ENCODE results near the gene FAM25G.
"Not testable (repeated sequence)": the region's sequence is repeated elsewhere in the genome, so short reads cannot be mapped to it uniquely, and the experiment has no call there.

FAM25G gene

GRCh38 chr10:47462577-47463358, 28.7 kb downstream of the FAM25G start:
- not testable (repeated sequence) for DNase-seq

- DNase-seq, result not testable (repeated sequence)
Measured at GRCh38 chr10:47461261-47461687, 30.2 kb downstream of the FAM25G start.

GRCh38 chr10:47458466-47459154, 32.9 kb downstream of the FAM25G start:
- no peak for DNase-seq

GRCh38 chr10:47457826-47458225, 33.7 kb downstream of the FAM25G start:
- DNase-seq, result no peak

- no peak for DNase-seq
Measured at GRCh38 chr10:47457528-47457820, 34.0 kb downstream of the FAM25G start.

- no peak for DNase-seq
Measured at GRCh38 chr10:47456794-47457527, 34.5 kb downstream of the FAM25G start.

- DNase-seq, result no peak
Measured at GRCh38 chr10:47456079-47456785, 35.3 kb downstream of the FAM25G start.

- not testable (repeated sequence) for DNase-seq
Measured at GRCh38 chr10:47455350-47456078, 36.0 kb downstream of the FAM25G start.

GRCh38 chr10:47454780-47455058, 36.8 kb downstream of the FAM25G start:
- no peak for DNase-seq

GRCh38 chr10:47454008-47454779, 37.3 kb downstream of the FAM25G start:
- DNase-seq, result no peak

- no peak for DNase-seq
Measured at GRCh38 chr10:47453141-47454007, 38.1 kb downstream of the FAM25G start.

- no peak for DNase-seq
Measured at GRCh38 chr10:47452495-47453140, 38.9 kb downstream of the FAM25G start.

GRCh38 chr10:47451998-47452494, 39.5 kb downstream of the FAM25G start:
- DNase-seq, result no peak

- no peak for DNase-seq
Measured at GRCh38 chr10:47451273-47451997, 40.1 kb downstream of the FAM25G start.

GRCh38 chr10:47450442-47450841, 41.1 kb downstream of the FAM25G start:
- DNase-seq, result no peak

- no peak for DNase-seq
Measured at GRCh38 chr10:47449979-47450378, 41.5 kb downstream of the FAM25G start.

GRCh38 chr10:47449102-47449978, 42.2 kb downstream of the FAM25G start:
- peak; percentile 42 for DNase-seq

- DNase-seq, result no peak
Measured at GRCh38 chr10:47447705-47448104, 43.8 kb downstream of the FAM25G start.
